HEK293 (cell line): ENCODE data around the gene VWA3B.

Experiments
- KLF16 ChIP-seq: fragments of 450-650 bp; formaldehyde crosslinking; IDR thresholded peaks from 2 replicates; pipeline ENCODE4 v1.5.1; 2017; ENCODE audit warnings: missing biosample characterization, missing genetic modification characterization
- PRDM1 ChIP-seq: fragments of 450-650 bp; formaldehyde crosslinking; IDR thresholded peaks from 2 replicates; pipeline ENCODE4; 2016; ENCODE audit warnings: missing biosample characterization, missing genetic modification characterization
- SALL2 ChIP-seq: fragments of 450-650 bp; formaldehyde crosslinking; IDR thresholded peaks from 2 replicates; pipeline ENCODE4 v1.5.0; 2017; ENCODE audit warnings: missing biosample characterization, mild to moderate bottlenecking, missing genetic modification characterization, borderline replicate concordance
- ZNF561 ChIP-seq: fragments of 450-650 bp; IDR thresholded peaks from 2 replicates; pipeline ENCODE4 v1.5.1; 2018; ENCODE audit warnings: missing biosample characterization, missing genetic modification characterization, borderline replicate concordance
- TF ChIP-seq, protein P1 (sequence below): fragments of 450-650 bp; formaldehyde crosslinking; IDR thresholded peaks from 2 replicates; pipeline ENCODE4 v1.5.1; 2016; ENCODE audit warnings: missing biosample characterization, missing genetic modification characterization

DNA sequence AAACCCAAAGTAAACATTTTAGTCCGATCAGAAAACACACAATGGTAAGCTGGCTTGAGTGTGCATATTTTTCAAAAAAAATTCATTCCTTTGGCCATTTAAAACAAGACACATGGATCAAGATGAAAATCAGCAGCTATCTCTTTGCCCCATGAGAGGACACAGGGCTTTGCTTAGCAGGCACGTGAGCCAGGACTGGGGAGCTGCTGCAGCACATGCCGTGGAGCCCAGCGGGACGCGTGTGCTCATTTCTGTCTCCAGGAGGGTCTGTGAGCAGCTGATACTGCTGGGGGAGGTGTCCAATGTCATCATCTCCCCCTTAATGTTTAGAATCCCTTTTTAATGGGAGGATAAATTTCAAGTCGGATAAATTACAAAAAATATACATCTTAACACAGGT is 209.5 kb downstream of the VWA3B start:
- TF ChIP-seq, protein P1, sequence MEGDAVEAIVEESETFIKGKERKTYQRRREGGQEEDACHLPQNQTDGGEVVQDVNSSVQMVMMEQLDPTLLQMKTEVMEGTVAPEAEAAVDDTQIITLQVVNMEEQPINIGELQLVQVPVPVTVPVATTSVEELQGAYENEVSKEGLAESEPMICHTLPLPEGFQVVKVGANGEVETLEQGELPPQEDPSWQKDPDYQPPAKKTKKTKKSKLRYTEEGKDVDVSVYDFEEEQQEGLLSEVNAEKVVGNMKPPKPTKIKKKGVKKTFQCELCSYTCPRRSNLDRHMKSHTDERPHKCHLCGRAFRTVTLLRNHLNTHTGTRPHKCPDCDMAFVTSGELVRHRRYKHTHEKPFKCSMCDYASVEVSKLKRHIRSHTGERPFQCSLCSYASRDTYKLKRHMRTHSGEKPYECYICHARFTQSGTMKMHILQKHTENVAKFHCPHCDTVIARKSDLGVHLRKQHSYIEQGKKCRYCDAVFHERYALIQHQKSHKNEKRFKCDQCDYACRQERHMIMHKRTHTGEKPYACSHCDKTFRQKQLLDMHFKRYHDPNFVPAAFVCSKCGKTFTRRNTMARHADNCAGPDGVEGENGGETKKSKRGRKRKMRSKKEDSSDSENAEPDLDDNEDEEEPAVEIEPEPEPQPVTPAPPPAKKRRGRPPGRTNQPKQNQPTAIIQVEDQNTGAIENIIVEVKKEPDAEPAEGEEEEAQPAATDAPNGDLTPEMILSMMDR (tag by site-specific recombination) = no peak
- no peak for TF ChIP-seq SALL2 (tag by site-specific recombination)
- no peak for TF ChIP-seq ZNF561 (tag by site-specific recombination)
- TF ChIP-seq PRDM1 (tag by site-specific recombination) = no peak
- no peak for TF ChIP-seq KLF16
